Measurements from ENCODE around the gene ATXN1.
"Not testable (repeated sequence)": the region's sequence is repeated elsewhere in the genome, so short reads cannot be mapped to it uniquely, and the experiment has no call there.

ATXN1 gene

DNA sequence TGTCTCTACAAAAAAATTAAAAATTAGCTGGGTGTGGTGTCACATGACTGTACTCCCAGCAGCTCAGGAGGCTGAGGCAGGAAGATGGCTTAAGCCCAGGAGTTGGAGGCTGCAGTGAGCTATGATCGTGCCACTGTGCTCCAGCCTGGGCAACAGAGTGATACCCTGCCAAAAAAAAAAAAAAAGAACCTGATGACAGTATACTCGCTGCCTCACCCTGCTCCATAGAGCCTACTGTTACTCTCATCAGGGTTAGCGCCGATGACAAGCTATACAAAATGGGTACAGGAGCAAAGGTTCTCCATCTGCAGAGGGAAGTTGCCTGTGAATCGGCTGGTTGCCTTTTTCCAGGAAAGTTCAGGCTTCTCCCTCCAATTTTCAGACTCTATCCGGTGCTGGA, 469.5 kb downstream of the ATXN1 start:
- DNase-seq, result no peak

DNA sequence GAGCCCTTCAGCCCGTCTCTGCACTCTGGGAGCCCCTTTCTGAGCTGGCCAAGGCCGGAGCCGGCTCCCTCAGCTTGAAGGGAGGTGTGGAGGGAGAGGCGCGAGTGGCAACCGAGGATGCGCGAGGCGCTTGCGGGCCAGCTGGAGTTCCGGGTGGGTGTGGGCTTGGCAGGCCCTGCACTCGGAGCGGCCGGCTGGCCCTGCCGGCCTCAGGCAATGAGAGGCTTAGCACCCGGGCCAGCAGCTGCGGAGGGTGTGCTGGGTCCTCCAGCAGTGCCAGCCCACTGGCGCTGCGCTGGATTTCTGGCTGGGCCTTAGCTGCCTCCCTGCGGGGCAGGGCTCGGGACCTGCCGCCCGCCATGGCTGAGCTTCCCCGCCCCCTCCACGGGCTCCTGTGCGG, 473.1 kb downstream of the ATXN1 start:
- DNase-seq, result no peak

DNA sequence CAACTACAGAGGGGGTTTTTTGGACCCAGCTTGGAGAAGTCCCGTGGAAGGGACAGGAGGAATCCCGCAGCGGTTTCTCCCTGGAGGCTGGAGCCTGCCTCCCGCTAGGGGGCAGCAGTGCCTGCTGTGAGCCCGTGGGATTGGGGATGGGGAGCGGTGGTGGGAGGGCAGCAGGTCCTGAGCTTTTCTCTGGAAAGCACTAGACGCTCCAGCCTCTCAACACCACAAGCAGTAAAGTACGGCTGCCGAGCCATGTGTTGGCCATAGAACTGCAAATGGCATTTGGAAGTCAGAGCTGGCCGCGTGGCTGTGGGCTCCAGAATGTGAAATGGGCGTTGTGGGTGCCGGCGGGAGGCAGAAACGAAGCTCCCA, 475.1 kb downstream of the ATXN1 start:
- peak; percentile 28 for DNase-seq

DNA sequence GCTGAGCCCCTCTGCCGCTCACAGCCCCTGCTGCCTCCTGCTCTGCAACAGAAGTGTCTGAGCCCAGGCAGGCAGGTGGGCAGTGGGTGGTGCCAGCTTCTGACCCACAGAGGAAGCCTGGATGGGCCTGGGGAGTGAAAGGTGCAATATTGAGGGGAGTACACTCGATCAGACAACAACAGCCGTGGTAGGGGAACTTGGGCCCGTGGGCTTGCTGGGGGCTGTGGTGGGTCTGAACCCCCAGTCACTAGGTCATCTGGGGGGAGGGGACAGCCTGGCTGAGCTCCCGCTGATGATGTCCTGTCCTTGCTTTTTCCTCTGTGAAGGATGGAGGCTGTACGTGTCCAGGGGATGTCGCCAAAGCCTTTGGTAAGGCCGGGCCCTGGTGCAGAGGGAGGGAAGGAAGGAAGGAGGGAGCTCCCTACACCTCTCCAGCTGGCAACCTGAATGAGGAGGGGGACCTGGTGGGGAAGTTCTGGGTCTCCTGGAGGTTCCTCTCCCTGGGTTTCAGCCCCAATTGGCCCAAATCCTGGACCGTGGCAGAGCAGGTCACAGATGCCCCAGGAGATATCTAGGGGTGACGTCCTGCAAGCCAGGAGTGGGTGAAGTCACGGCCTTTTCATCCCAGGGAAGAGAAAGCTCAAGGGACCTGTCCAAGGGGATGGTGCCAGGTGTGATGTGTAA, 475.7 kb downstream of the ATXN1 start:
- DNase-seq, result no peak

DNA sequence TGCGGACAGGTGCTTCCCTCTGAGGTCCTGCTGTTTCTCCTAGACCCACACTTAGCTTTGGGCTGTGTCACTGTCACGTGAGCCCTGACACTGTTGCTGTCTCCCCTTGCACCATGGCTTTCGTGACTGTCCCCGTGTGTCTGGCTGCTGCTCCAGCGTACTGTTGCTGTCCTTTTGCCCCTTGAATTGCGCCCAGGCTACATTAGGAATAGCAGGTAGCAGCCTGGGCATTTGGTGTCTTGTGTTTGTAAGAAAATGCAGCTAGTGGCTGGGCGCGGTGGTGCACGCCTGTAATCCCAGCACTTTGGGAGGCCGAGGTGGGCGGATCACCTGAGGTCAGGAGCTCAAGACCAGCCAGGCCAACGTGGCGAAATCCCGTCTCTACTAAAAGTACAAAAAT, 476.8 kb downstream of the ATXN1 start:
- no peak for DNase-seq

DNA sequence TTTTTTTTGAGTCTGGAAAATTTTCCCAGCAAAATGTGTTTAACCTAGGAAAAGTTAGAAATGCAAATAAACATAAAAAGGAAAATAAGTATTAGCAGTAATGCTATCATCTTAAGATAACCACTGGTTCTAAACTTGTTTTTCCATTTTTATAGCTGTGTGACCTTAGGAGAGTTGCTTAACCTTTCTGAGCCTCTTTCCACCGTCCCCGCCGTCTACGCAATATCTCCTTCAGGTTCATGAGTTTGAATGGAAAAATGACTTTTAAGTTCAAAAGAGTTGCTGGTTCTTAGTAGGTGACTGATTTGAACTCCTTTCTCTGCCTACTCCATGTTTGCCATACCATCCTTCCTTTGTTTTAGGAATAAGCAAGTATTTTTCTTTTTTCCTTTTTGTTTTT, 478.9 kb downstream of the ATXN1 start:
- DNase-seq, result no peak

DNA sequence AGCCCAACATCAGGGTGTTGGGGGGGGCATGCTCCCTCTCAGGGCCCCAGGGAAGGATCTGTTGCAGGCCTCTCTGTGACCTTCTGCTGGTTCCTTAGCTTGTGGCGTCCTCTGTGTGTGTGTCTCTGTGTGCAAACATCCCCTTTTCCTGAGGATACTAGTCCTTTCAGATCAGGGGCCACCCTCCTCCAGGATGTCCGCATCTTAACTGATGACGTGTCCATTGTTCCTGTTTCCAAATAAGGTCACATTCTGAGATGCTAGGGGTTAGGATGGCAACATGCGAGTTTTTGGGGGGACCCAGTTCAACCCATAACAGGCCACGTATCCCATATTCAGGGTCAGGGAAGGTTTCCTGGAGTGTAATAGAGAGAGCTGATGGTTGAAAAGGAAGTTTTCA, 482.0 kb downstream of the ATXN1 start:
- DNase-seq, result no peak

DNA sequence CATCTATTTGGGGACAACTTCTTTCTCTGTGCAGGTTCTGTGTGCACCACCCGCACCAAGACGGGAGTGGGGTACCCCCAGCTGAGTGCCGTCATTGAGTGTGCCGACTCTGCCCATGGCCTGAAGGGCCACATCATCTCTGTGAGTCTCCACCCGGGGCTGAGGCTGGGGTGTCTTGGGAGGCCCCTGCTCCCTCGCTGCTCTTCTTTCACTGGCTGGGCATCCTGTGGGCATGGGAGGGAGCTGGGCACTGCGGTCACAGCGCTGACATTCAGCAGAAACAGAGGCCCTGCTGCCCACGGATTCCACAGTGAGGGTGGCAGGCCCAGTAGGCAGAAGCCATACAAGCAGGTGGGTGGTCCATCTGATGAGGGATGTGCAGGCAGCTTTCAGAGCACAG, 482.5 kb downstream of the ATXN1 start:
- no peak for DNase-seq

DNA sequence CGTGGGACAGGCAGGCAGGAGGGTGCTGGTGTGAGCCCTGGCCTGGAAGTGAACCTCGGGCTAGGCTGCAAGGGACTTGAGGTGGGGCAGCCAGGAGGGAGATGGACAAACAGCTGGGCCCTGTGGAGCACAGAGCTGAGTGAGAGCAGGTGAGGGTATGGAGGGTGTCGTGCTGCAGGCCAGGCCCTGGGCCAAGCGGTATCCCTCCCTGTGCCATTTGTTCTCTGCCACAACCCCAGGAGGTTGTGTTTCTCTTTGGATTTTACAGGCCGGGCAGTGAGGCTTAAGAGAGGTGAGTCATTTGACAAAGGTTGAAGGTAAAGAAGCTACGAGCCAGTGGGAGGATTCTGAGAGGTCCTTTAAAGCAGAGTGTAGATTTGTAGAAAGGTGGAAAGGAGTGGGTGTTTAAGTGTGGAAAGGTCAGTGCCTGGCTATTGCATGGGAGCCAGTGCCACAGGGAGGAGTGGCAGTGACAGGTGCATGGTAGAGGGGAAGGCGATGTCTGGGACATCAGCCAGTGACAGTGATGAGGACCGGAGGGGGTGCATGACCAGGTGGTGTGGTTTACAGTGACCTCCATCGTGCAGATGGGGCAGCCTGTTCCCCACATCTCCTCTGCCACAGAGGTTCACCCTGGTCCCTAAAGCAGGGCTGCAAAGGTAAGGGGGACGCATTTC, 483.1 kb downstream of the ATXN1 start:
- DNase-seq, result peak; percentile 43

DNA sequence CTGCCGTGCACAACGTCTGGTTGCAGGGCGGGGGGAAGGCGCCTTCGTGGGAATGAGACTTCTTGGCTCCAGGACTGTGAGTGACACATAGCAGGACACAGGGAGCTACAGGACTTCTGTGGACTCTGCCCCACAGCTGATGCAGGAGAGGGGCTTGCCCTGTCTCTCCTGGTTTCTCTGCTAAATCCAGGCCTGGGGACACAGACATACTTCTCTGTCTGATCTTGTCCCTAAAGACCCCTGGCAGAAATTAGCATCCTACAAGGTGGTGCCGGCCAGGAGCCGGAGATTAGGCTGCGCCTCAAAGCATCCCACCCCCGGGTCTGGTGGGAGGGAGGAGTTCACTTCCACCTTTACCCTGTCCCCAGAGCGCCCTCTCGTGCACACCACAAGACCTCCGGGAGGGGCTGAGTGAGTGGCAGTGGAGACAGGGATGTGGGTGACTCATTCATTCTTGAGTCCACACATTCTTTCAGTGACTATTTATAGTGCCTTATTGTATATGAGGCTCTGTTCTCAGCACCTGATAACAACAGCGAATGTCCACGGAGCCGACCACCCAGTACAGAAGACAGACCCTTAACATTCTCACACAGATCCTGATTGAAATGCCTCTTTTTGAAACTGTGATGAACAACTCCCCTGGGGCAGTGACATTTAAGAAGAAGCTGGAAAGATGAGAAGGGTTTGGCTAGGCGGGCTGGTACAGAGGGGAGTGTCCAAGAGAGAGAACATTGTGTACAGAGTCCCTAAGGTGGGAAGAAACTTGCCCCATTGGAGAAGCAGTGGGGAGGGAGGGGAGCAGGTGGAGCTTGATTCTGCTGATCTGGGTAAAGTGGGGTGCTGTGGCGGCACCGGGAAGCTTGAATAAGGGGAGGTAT, 483.9 kb downstream of the ATXN1 start:
- DNase-seq, result no peak

DNA sequence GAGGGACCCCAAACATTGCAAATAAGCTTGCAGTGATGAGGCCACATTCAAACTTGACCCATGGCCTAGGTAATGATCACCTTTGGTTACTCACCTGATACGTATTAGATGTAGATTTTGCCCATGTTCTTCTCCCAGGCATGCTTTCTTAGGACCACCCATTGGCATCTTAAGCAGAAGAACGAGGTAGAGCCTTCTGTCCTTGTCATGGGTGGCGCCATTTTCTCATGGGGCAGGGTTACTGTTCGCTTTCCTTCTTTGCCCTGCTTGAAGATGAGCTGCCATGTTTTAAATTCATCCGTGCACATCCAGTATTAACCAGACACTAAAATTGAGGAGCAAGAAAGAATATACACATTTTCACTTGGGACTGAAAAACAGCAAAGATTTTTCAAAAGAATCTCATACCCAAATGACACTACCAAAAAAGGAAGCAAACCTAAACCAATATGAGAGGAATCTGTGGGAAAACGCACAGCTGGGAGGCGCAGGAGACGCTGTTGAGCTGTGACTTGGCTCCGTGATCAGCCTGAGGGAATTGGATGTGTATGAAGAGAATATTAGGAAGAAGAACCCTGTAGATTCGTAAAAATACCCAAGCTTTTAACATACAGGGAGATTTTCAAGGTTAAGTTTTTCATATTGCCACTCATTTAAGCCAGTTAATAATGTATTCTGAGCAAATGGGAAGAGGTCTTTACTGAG, 486.2 kb downstream of the ATXN1 start:
- no peak for DNase-seq

DNA sequence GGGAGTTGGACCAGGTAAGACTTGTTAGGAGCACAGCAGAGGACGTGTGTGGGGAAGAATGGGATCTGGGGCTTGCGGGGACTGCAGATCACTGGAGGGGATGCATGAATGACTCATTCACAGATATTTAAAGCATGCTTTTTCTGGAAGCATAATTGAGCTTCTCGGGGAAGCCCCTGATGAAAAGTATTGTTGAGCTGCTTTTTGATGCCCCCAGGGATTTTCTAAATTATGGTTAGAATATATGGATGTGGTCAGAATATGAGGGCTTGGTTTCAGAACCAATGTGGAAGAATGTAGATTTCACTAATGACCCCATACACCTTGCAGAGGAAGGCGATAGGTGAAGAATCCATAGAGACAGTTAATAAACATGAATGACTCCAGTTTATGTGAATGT, 486.8 kb downstream of the ATXN1 start:
- DNase-seq, result no peak

DNA sequence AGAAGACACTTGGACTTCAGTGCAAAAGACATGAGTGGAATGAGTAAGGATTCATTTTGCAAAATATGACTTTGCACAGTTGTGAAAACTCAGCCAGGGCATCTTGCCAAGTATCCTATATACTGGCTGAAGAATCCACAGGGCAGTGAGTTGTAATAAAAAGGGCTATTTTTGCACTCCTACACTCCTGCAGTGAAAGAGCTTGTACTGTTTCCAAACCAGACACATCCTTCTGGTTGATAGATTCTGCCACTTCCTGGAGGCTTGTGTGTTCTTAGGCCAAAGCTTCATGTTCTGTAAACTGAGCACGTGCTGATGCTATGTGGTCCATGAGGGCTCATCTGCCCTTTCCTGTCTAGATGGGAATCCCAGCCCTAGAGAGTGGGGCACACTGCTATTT, 488.0 kb downstream of the ATXN1 start:
- no peak for DNase-seq

DNA sequence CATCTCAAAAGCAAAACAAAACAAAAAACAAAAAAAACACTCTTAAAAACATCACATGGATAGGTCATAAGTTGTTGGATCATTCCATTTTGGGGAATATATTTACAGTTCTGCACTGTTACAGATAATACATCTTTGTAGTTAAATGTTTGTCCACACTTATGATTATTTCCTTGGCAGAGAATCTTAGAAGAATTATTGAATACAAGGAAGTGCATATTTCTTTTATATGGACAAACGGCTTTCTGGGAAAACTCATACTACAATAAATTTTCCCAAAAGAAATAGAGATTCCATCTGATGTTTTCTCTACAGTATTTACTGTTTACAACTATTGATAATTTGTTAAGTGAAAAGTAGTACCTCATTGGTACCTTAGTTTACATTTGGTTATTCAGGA, 489.1 kb downstream of the ATXN1 start:
- DNase-seq, result no peak

DNA sequence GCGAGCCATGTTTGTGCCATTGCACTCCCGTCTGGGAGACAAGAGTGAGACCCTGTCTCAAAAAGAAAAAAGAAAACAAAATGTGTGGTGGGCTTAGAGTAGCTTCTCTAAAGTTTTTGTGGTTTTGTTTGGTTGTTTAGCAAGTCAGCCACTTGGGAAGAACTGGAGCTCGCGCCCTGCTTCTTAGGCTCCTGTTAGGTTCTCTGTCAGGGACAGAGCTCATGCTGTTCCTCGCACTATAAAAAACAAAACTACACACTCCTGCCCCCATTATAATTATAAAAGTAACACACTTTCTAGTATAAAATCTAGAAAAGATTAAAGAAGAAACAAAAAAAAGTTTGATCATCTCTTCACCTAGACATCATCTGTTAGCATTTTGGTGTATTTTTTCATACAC, 489.8 kb downstream of the ATXN1 start:
- DNase-seq, result no peak

DNA sequence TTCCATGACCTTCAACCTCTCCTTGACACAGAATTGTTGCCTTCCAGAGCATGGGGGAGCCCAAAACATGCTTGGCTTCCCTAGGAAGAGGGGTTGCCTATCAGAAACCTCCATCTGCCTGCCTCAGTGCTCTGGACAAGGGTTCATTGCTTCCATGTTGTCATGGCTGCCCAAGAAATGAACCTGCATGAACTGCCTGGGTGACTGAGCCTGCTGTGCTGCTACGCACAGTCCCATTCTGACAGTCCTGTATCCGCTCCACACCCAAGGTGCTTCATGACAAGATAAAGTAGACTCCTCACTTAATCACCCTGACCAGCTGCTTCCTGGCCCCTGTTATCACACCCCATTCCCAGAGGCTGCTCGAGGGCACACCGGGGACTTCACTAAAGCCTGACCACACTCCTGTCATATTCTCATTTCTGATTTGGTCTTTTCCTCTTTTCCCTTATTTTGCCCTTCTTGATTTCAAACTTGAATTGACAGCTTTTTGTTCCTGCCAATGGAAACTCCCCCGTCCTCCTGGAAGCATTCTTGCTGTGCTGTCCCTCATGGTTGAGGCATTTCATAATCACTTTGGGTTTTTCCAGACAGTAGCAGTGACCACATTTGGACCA, 491.0 kb downstream of the ATXN1 start:
- DNase-seq, result no peak

DNA sequence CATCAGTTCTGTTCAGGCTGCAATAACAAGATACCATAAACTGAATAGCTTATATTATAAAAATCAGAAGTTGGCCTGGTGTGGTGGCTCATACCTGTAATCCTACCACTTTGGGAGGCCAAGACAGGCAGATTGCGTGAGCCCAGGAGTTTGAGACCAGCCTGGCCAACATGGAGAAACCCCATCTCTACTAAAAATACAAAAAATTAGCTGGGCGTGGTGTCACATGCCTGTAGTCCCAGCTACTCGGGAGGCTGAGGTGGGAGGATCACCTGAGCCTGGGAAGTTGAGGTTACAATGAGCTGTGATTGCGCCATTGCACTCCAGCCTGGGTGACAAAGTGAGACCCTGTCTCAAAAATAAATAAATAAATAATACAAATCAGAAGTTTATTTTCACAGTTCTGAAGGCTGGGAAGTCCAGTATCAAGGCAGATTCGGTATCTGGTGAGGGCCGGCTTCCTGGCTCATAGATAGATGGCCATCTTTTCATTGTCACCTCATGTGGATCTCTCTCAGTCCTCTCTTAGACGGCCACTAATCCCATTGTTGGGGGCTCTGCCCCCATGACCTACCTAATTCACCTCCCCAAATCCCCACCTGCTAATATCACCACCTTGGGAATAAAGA, 491.7 kb downstream of the ATXN1 start:
- not testable (repeated sequence) for DNase-seq

DNA sequence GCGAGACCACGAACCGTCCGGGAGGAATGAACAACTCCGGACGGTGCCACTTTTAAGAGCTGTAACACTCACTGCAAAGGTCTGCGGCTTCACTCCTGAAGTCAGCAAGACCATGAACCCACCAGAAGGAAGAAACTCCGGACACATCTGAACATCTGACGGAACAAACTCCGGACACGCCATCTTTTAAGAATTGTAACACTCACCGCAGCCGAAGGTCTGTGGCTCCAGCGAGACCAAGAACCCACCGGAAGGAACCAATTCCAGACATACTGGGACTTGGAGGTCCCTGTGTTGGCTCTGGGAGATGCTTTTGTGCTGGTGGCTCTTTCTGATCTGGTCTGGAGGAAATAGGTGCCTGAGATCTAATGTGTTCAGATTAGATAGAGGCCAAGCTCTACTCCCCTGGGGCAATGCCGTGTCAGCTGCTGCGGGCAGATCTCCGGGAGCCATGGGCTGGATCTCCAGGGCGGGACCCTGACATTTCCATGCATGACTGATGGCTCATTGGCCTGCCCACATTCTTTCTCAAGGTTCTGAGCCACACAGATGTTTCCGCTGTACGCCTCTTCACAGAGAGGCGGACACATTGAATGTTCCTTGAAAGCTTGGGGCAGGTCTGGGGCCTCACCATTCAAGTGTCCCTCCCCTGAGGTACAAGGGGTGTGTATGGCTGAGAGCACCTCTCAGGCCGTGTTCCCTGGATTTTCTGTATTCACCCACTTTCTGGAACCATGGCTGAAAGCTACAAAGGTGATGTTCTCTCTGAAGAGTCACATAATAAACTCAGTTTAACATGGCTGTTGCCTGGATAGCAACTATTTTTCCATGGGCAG, 493.6 kb downstream of the ATXN1 start:
- no peak for DNase-seq

DNA sequence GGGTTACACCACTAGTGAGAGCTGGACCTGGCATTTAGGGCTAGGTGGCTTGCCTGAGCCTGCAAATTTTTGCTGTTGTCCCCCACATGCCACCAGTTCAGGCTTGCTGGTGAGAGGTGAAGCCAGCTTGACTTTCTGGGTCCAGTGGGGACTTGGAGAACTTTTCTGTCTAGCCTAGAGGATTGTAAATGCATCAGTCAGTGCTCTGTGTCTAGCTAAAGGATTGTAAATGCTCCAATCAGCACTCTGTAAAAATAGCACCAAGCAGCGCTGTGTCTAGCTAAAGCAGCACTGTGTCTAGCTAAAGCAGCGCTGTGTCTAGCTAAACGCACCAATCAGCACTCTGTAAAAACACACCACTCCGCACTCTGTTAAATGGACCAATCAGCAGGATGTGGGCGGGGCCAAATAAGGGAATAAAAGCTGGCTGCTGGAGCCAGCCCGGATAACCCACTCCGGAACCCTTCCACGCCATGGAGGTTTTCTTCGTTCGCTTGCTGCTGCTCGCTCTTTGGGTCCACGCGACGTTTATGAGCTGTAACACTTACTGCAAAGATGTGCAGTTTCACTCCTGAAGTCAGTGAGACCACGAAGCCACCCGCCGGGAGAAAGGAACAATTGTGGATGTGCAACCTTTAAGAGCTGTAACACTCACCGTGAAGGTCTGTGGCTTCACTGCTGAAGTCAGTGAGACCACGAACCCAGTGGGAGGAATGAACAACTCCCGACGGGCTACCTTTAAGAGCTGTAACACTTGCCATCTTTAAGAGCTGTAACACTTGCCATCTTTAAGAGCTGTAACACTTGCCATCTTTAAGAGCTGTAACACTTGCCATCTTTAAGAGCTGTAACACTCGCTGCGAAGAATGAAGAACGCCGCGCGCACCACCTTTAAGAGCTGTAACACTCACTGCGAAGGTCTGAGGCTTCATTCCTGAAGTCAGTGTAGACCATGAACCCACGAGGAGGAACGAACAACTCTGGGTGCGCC, 495.6 kb downstream of the ATXN1 start:
- DNase-seq, result no peak

DNA sequence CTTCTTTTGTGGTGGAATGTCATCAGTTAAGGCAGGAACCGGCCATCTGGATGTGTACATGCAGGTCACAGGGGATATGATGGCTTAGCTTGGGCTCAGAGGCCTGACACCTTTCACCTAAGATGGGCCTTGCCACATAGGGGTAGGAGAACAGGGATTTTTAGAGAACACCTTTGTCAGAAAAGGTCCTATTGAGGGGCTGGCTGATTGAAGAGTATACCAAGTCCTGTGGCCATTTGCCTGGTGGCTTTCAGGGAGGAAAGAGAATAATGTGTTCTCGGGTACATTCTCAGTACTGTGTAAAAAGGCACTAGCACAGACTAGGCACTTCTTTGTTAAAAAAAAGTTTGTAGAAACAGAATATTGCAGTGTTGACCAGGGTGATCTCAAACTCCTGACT, 496.5 kb downstream of the ATXN1 start:
- no peak for DNase-seq

All from NCI-H2029 (cell line).